Fibroblast of lung (primary cell): ENCODE results near the gene PIP4K2B. TPM values are rescaled to one million over a fixed set of nuclear protein-coding genes. Genes with fewer than 3 reads are reported as not detected.

Experiments used
- DNase-seq, 2 donors: peaks; one replicate each; pipeline versions ENCODE4 v3.0.0 to v3.0.0-alpha.2; 2010; ENCODE audit warnings: low read depth in 2 of 2
- H2AFZ ChIP-seq: 2 replicates; pipeline ENCODE4 v1.5.1; 2012; ENCODE audit warnings: low read length, control low read depth, inconsistent platforms
- H3K27ac ChIP-seq: 2 replicates; pipeline ENCODE4 v1.5.1; 2011; ENCODE audit warnings: low read length, control low read depth; ENCODE audit not compliant: insufficient read depth
- H3K27me3 ChIP-seq: 2 replicates; pipeline ENCODE4 v1.5.1; 2011; ENCODE audit warnings: mild to moderate bottlenecking, low read length; ENCODE audit not compliant: control insufficient read depth, insufficient read depth
- H3K36me3 ChIP-seq: 2 replicates; pipeline ENCODE4 v1.5.1; 2011; ENCODE audit warnings: low read length; ENCODE audit not compliant: control insufficient read depth, insufficient read depth
- H3K4me1 ChIP-seq: 2 replicates; pipeline ENCODE4 v1.5.1; 2011; ENCODE audit warnings: low read length; ENCODE audit not compliant: control insufficient read depth, insufficient read depth; ENCODE audit errors: extremely low read depth
- H3K4me2 ChIP-seq: 2 replicates; pipeline ENCODE4 v1.5.1; 2011; ENCODE audit warnings: low read length, control low read depth; ENCODE audit not compliant: insufficient read depth; ENCODE audit errors: extremely low read depth
- H3K4me3 ChIP-seq, 4 experiments: fragments of 200-600 bp in 1 of 4; sonication (generic) in 1 of 4; replicated peaks in 1 of 4; 2 replicates each; pipeline ENCODE4 v1.5.1; 2011 to 2016; ENCODE audit warnings: low read length in 4 of 4, low read depth in 3 of 4, mild to moderate bottlenecking in 3 of 4, control low read depth in 2 of 4, inconsistent platforms in 1 of 4, mixed read lengths in 1 of 4; ENCODE audit not compliant: insufficient read depth in 1 of 4; ENCODE audit errors: control extremely low read depth in 1 of 4
- H3K79me2 ChIP-seq: 2 replicates; pipeline ENCODE4 v1.5.1; 2012; ENCODE audit warnings: mild to moderate bottlenecking, low read length, inconsistent platforms; ENCODE audit not compliant: control insufficient read depth, insufficient read depth
- H3K9ac ChIP-seq: 2 replicates; pipeline ENCODE4 v1.5.1; 2011; ENCODE audit warnings: mild to moderate bottlenecking, low read length, control low read depth; ENCODE audit not compliant: insufficient read depth
- H3K9me3 ChIP-seq: 2 replicates; pipeline ENCODE4 v1.5.1; 2012; ENCODE audit warnings: low read depth, low read length; ENCODE audit not compliant: control insufficient read depth, insufficient read depth
- H4K20me1 ChIP-seq: 2 replicates; pipeline ENCODE4 v1.5.1; 2011; ENCODE audit warnings: low read length; ENCODE audit not compliant: control insufficient read depth, insufficient read depth; ENCODE audit errors: extremely low read depth
- EZH2 ChIP-seq: IDR thresholded peaks from 2 replicates; pipeline ENCODE4 v1.5.1; 2012; ENCODE audit warnings: low read length, control low read depth, mild to moderate bottlenecking; ENCODE audit errors: missing control alignments
- polyA plus RNA-seq, 2 donors: library from polyadenylated mRNA; depleted of rRNA in 1 of 2; stranded (reverse) in 1 of 2; unstranded in 1 of 2; fragments of >200 nt; gene quantifications; 2 replicates each; pipeline ENCODE4 v1.2.1, GENCODE V29; 2011 to 2012; ENCODE audit warnings: missing spikeins in 1 of 2
- total RNA-seq: library from RNA; depleted of rRNA; stranded (reverse); fragments of >200 nt; gene quantifications from 2 replicates; pipeline ENCODE4 v1.2.1, GENCODE V29; 2014
- TF ChIP-seq, protein P1 (sequence below), 2 donors: IDR thresholded peaks in 1 of 2; conservative IDR thresholded peaks in 1 of 2; 1 replicate in 1 of 2; 2 replicates in 1 of 2; pipeline ENCODE4 v1.5.1; 2011 to 2012; ENCODE audit warnings: low read length in 2 of 2, control low read depth in 1 of 2, inconsistent platforms in 1 of 2, low read depth in 1 of 2, mild to moderate bottlenecking in 1 of 2

PIP4K2B gene
- total and polyA plus RNA-seq, 2 donors (not counting 1 experiment from before 2014, with no cell fraction given), result 30.6 to 43.8 TPM

DNA sequence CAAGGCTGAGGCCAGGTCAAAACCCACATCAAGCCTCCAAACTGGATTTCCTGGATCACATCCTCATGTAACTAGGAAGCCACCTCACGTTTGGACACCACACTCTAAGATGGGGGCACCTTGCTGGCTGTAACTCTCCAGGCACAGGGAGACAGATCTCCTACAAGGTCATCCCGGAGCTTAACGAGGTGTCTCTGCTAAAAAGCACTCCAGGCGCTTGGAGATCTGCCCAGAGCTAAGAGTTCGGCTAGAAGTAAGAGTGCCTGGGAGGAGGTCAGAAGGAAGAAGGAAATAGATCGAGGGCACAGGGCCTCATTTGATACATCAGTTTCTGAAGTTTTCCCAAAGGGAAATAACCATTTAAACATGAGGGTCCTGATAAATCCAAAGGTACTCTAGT, 30.9 kb downstream of the PIP4K2B start:
- H3K4me3 ChIP-seq, result no peak overlapping the region
- H3K9ac ChIP-seq, result no peak overlapping the region
- no peaks in the 10 kb centered on the region for H3K79me2 ChIP-seq
- H2AFZ ChIP-seq, result no peak overlapping the region
- H3K36me3 ChIP-seq, result peaks cover 16% of the 10 kb centered on the region
- no peak for DNase-seq
- no peaks in the 10 kb centered on the region for H3K9me3 ChIP-seq
- H4K20me1 ChIP-seq, result no peaks in the 10 kb centered on the region
- no peak for TF ChIP-seq EZH2
- no peak overlapping the region for H3K27ac ChIP-seq
- H3K4me2 ChIP-seq, result no peak overlapping the region
- no peaks in the 10 kb centered on the region for H3K4me1 ChIP-seq
- H3K27me3 ChIP-seq, result no peaks in the 10 kb centered on the region

DNA sequence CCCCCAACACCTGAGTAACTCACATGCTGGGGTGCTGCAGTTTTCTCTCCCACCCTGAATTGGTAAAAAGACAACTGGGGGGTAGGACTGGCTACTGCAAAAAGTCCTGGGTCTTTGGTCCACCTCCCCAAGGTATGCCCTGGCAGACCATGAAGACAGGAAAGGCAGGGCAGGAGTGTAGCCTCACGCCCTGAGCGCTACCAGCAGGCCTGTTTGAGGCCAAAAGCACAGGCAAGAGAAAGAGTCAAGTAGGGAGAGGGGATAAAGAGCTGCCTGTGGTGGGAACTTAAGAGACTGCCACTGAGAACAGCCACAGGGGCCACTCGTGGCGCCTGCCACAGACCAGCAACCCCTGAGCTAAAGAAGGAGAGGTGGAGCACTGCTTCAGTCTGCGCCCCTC, 33.0 kb downstream of the PIP4K2B start:
- Histone ChIP-seq H3K27me3 (no peaks in the 10 kb centered on the region), H2AFZ (no peak overlapping the region), H3K9me3 (no peaks in the 10 kb centered on the region), H4K20me1 (no peaks in the 10 kb centered on the region), H3K9ac (no peak overlapping the region), H3K4me2 (no peak overlapping the region), H3K4me3 (no peak overlapping the region), H3K36me3 (peaks cover 21% of the 10 kb centered on the region), H3K4me1 (no peaks in the 10 kb centered on the region), H3K79me2 (no peaks in the 10 kb centered on the region), H3K27ac (no peak overlapping the region)
- no peak for TF ChIP-seq EZH2
- TF ChIP-seq, protein P1, sequence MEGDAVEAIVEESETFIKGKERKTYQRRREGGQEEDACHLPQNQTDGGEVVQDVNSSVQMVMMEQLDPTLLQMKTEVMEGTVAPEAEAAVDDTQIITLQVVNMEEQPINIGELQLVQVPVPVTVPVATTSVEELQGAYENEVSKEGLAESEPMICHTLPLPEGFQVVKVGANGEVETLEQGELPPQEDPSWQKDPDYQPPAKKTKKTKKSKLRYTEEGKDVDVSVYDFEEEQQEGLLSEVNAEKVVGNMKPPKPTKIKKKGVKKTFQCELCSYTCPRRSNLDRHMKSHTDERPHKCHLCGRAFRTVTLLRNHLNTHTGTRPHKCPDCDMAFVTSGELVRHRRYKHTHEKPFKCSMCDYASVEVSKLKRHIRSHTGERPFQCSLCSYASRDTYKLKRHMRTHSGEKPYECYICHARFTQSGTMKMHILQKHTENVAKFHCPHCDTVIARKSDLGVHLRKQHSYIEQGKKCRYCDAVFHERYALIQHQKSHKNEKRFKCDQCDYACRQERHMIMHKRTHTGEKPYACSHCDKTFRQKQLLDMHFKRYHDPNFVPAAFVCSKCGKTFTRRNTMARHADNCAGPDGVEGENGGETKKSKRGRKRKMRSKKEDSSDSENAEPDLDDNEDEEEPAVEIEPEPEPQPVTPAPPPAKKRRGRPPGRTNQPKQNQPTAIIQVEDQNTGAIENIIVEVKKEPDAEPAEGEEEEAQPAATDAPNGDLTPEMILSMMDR (conservative IDR thresholded peaks at IDR 0.05 in 1 of 2, IDR thresholded peaks at IDR 0.05 in 1 of 2; ENCODE audit: low read depth in 1 of 2, low read length in 2 of 2), result no peak
- DNase-seq, result no peak

DNA sequence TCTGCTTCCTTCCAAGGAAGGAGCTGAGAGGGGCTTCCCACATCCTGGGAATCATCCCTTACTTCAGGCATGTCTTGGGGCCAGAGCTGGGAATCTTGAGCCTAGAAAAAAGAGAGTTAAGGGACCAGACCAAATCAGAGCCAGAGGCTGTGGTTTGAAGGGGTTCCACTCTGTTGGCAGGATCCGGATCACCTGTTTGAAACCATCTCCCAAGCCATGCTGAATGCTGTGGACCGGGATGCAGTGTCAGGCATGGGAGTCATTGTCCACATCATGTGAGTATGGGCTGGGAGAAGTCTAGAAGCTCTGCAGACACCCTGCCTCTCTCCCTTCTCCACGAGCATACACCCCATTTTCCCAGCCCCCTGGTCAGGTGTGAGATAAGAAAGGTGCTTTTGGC, 37.1 kb downstream of the PIP4K2B start:
- no peak overlapping the region for H3K9ac ChIP-seq
- peaks cover 18% of the 10 kb centered on the region for H3K36me3 ChIP-seq
- H3K27me3 ChIP-seq, result no peaks in the 10 kb centered on the region
- H3K4me3 ChIP-seq, result no peak overlapping the region
- no peak overlapping the region for H3K4me2 ChIP-seq
- no peak for DNase-seq
- no peak overlapping the region for H3K27ac ChIP-seq
- no peak overlapping the region for H2AFZ ChIP-seq
- TF ChIP-seq, protein P1 (conservative IDR thresholded peaks at IDR 0.05 in 1 of 2, IDR thresholded peaks at IDR 0.05 in 1 of 2; ENCODE audit: low read depth in 1 of 2, low read length in 2 of 2), result no peak
- TF ChIP-seq EZH2, result no peak
- no peaks in the 10 kb centered on the region for H3K79me2 ChIP-seq
- no peaks in the 10 kb centered on the region for H4K20me1 ChIP-seq
- no peaks in the 10 kb centered on the region for H3K4me1 ChIP-seq
- H3K9me3 ChIP-seq, result no peaks in the 10 kb centered on the region
